ENCODE results near the gene SLC4A2.
A peak's percentile ranks its signal among the peaks of the same experiment; 100 is the strongest.

Gene SLC4A2

DNA sequence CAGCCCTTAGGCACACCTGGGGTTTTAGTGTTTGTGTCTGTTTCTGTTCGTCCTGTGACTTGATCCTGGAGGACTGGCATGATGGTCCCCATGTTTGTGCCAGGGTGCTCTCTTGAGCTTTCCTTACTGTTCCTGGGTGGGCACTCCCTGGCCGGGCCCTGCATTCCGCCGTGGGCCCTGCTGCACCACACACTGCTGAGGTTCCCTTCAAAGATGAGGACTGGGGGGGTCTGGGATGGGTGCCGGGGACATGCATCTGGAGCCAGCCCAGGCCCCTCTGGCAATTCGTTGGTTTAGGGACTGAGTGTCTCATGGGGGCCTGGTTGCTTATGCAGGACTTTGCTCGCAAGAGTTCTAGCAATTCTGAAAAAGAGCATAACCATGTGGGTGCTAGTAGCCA is 31.6 kb downstream of the SLC4A2 start:
- Histone ChIP-seq H3K27me3 (replicated peaks; ENCODE audit: control insufficient read depth, insufficient read depth, low read length) (no peaks in the 10 kb centered on the region), H3K4me3 (replicated peaks; ENCODE audit: low read depth, low read length) (no peak overlapping the region), H3K36me3 (ENCODE audit: control insufficient read depth, insufficient read depth, low read length) (peaks cover 2% of the 10 kb centered on the region)
- TF ChIP-seq, protein P1, sequence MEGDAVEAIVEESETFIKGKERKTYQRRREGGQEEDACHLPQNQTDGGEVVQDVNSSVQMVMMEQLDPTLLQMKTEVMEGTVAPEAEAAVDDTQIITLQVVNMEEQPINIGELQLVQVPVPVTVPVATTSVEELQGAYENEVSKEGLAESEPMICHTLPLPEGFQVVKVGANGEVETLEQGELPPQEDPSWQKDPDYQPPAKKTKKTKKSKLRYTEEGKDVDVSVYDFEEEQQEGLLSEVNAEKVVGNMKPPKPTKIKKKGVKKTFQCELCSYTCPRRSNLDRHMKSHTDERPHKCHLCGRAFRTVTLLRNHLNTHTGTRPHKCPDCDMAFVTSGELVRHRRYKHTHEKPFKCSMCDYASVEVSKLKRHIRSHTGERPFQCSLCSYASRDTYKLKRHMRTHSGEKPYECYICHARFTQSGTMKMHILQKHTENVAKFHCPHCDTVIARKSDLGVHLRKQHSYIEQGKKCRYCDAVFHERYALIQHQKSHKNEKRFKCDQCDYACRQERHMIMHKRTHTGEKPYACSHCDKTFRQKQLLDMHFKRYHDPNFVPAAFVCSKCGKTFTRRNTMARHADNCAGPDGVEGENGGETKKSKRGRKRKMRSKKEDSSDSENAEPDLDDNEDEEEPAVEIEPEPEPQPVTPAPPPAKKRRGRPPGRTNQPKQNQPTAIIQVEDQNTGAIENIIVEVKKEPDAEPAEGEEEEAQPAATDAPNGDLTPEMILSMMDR (IDR thresholded peaks at IDR 0.05; ENCODE audit: insufficient read depth, low read length, poor library complexity, severe bottlenecking) = no peak
- DNase-seq (ENCODE audit: extremely low read depth, insufficient read length) = no peak

DNA sequence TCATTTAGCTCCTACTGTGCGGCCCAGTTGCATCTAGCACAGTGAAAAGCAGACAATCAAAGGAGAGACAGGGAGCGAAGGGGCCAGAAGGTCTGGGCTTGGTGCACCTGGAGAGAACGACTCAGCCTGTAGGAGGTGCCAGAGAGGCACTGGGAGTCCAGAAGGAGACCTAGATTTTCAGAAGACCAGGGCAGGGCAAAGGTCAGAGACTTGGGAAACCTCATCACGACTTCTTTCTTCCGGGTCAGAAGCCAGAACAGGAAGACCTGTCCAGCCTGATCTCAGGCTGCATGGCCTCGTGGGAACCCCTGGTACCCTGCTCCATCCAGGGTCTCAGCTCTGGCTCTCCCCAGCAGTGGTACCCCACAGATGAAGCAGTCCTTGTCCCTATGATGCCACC is 32.0 kb downstream of the SLC4A2 start:
- peaks cover 2% of the 10 kb centered on the region for H3K36me3 ChIP-seq (ENCODE audit: control insufficient read depth, insufficient read depth, low read length)
- TF ChIP-seq, protein P1 (IDR thresholded peaks at IDR 0.05; ENCODE audit: insufficient read depth, low read length, poor library complexity, severe bottlenecking) = peak; percentile 86
- H3K27me3 ChIP-seq (replicated peaks; ENCODE audit: control insufficient read depth, insufficient read depth, low read length) = no peaks in the 10 kb centered on the region
- DNase-seq (ENCODE audit: extremely low read depth, insufficient read length) = no peak
- H3K4me3 ChIP-seq (replicated peaks; ENCODE audit: low read depth, low read length) = no peak overlapping the region

DNA sequence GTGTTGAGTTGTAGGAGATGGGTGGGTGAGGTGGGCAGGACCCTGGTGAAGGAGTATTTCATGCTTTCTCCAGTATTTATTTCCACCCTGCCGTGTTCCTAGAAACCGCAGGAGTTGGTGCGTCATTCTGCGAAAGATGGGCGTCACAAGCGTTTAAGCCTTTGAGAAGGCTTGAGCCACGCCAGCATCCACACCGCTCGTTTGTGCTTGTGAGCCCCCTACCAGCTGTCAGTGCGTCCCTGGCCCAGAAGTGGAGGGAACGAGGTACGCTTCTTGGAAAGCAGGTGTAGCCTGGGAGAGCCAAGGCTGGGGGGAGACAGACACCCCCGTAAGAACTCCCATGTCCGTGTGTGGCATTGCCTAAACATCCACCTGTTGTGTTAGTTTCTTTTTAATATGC is 32.6 kb downstream of the SLC4A2 start:
- no peaks in the 10 kb centered on the region for H3K27me3 ChIP-seq (replicated peaks; ENCODE audit: control insufficient read depth, insufficient read depth, low read length)
- H3K4me3 ChIP-seq (replicated peaks; ENCODE audit: low read depth, low read length) = no peak overlapping the region
- H3K36me3 ChIP-seq (ENCODE audit: control insufficient read depth, insufficient read depth, low read length) = peaks cover 2% of the 10 kb centered on the region
- no peak for DNase-seq (ENCODE audit: extremely low read depth, insufficient read length)
- TF ChIP-seq, protein P1 (IDR thresholded peaks at IDR 0.05; ENCODE audit: insufficient read depth, low read length, poor library complexity, severe bottlenecking) = no peak

DNA sequence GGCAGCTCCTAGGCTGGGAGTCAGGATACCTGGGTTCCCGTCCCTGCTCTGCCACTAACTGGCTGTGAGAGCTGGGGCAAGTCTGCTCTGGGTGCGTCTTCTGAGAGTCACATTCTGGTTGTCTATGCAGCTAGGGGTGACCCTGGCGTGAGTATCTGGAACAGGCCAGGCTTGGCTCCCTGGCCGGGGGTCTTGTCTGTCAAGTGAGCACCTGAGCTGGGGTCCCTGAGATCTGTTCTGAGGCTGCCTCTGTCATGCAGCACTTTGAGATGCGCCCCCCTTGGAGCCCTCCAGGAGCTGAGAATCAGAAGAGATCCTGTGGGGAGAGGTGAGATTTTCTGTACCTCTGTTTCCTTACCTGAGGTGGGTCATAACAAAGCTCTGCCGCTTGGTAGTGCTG is 34.4 kb downstream of the SLC4A2 start:
- TF ChIP-seq, protein P1 (IDR thresholded peaks at IDR 0.05; ENCODE audit: insufficient read depth, low read length, poor library complexity, severe bottlenecking) = no peak
- DNase-seq (ENCODE audit: extremely low read depth, insufficient read length) = no peak
- Histone ChIP-seq H3K36me3 (ENCODE audit: control insufficient read depth, insufficient read depth, low read length) (peaks cover 2% of the 10 kb centered on the region), H3K27me3 (replicated peaks; ENCODE audit: control insufficient read depth, insufficient read depth, low read length) (no peaks in the 10 kb centered on the region), H3K4me3 (replicated peaks; ENCODE audit: low read depth, low read length) (no peak overlapping the region)

DNA sequence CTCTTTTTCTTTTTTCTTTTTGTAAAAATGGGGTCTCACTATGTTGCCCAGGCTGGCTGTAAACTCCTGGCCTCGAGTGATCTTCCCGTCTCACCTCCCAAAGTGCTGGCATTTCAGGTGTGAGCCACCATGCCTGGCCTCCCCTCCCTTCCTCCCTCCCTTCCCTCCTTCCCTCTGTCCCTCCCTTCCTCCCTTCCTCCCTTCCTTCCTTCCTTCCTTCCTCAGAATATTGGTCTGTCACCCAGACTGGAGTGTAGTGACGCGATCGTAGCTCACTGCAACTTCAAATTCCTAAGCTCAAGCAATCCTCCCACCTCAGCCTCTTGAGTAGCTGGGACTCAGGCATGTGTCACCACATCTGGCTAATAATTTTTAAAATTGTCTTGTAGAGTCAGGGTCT is 35.3 kb downstream of the SLC4A2 start:
- H3K36me3 ChIP-seq (ENCODE audit: control insufficient read depth, insufficient read depth, low read length) = peaks cover 2% of the 10 kb centered on the region
- H3K27me3 ChIP-seq (replicated peaks; ENCODE audit: control insufficient read depth, insufficient read depth, low read length) = no peaks in the 10 kb centered on the region
- H3K4me3 ChIP-seq (replicated peaks; ENCODE audit: low read depth, low read length) = no peak overlapping the region
- DNase-seq (ENCODE audit: extremely low read depth, insufficient read length) = no peak
- TF ChIP-seq, protein P1 (IDR thresholded peaks at IDR 0.05; ENCODE audit: insufficient read depth, low read length, poor library complexity, severe bottlenecking) = no peak

DNA sequence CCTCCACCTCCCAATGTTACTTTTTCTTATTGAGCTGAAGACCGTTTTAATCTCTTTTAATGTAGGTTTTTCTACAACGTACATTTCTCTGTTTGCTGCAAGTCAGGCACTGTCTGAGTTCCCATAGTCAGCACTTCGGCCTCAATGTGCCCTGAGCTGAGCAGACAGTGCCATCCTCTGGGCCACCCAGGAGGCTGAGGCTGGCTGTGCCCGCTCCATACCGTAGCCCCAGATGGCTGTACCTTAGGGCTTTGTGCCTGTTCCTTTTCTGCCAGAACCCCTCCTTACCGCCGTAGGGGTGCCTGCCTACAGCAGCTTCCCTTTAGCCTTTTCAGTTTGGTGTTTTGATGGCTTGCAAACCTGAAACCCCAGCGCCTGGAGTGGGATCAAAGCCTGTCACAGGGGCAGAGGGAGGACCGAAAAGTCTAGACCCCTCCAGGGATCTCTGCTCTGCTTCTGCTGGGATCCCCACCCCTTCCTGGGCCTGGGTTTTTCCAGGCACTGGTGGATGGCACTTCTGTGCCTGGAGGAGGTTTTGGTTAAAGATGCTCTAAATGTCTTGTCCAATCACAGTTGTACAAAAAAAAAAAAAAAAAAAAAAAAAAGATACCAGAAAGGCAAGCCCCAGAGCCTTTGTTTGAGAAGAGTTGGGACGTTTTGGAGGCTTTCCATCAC is 35.9 kb downstream of the SLC4A2 start:
- no peak for DNase-seq (ENCODE audit: extremely low read depth, insufficient read length)
- TF ChIP-seq, protein P1 (IDR thresholded peaks at IDR 0.05; ENCODE audit: insufficient read depth, low read length, poor library complexity, severe bottlenecking) = no peak
- Histone ChIP-seq H3K36me3 (ENCODE audit: control insufficient read depth, insufficient read depth, low read length) (peaks cover 2% of the 10 kb centered on the region), H3K27me3 (replicated peaks; ENCODE audit: control insufficient read depth, insufficient read depth, low read length) (no peaks in the 10 kb centered on the region), H3K4me3 (replicated peaks; ENCODE audit: low read depth, low read length) (no peak overlapping the region)

Data from GM06990 (cell line).